Measurements from ENCODE around the gene ZBTB34. TPM values are rescaled to one million over a fixed set of nuclear protein-coding genes. Genes with fewer than 3 reads are reported as not detected.

ZBTB34 gene
- total RNA-seq, 1 experiment from 2014 or later = 15.8 TPM

DNA sequence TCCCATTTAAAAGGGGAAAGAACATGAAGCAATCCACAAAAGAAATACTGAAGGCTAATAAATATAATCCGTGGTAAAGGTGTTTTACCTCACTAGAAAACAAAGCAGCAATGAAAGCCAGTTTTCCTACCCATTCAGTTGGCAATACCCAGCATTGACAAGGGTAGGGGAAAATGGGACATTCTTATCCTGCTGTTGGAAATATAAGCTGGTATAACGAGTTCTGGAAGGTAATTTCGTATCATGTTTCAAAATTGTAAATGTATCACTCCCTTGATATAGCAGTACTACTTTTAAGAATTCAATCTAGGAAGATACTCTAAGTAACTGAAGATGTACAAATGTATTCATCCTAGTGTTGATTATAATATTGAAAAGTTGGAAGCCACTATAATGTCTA lies 31.2 kb downstream of the ZBTB34 start:
- no peak overlapping the region for H3K4me3 Mint-ChIP-seq
- H2AK5ac ChIP-seq (ENCODE audit: insufficient read length, low read length) = no peak overlapping the region

More for the DNA sequence above, 31.2 kb downstream of the ZBTB34 start:
- H4K20me1 ChIP-seq (ENCODE audit: control insufficient read depth, insufficient read depth, insufficient read length) = no peaks in the 10 kb centered on the region
- H3K56ac ChIP-seq (ENCODE audit: insufficient read length, low read depth, low read length) = no peak overlapping the region
- no peak overlapping the region for H4K5ac ChIP-seq (ENCODE audit: insufficient read length, low read depth, low read length)
- H3K27ac ChIP-seq (ENCODE audit: insufficient read length, low read depth, low read length) = no peak overlapping the region
- no peaks in the 10 kb centered on the region for H3K4me1 ChIP-seq (ENCODE audit: insufficient read depth, low read length)
- Mint-ChIP-seq H3K27me3 (ENCODE audit: low read depth) (no peaks in the 10 kb centered on the region; the same call in 1 of the 2 replicates), H3K27ac (no peak overlapping the region), H3K4me1 (peaks cover 1 to 7% of the 10 kb centered on the region in 2 experiments; a peak in 2 of 4 replicates), H3K36me3 (ENCODE audit: insufficient read depth in 1 of 3, low read depth in 3 of 3) (no peaks in the 10 kb centered on the region), H3K9me3 (no peaks in the 10 kb centered on the region)
- H3K23ac ChIP-seq (ENCODE audit: insufficient read length, low read depth, low read length) = no peak overlapping the region
- H3K79me1 ChIP-seq (ENCODE audit: insufficient read depth, low read depth, low read length, poor library complexity, severe bottlenecking) = no peaks in the 10 kb centered on the region
- no peak overlapping the region for H3K9ac ChIP-seq (ENCODE audit: extremely low read depth, insufficient read length, low read length)
- H2BK5ac ChIP-seq (ENCODE audit: insufficient read length, low read length) = no peak overlapping the region
- no peaks in the 10 kb centered on the region for H3K9me3 ChIP-seq (ENCODE audit: control insufficient read depth, low read depth, low read length)
- H3K14ac ChIP-seq (ENCODE audit: insufficient read depth, low read length) = no peak overlapping the region
- H3K4ac ChIP-seq (ENCODE audit: low read depth, low read length) = no peak overlapping the region
- H2BK120ac ChIP-seq (ENCODE audit: low read depth, low read length, poor library complexity, severe bottlenecking) = no peak overlapping the region
- H3K18ac ChIP-seq (ENCODE audit: insufficient read length, low read depth, low read length) = no peak overlapping the region
- H2BK20ac ChIP-seq (ENCODE audit: low read depth, low read length, poor library complexity, severe bottlenecking) = no peak overlapping the region
- no peaks in the 10 kb centered on the region for H3K27me3 ChIP-seq (ENCODE audit: insufficient read depth, low read length)
- H2AFZ ChIP-seq (ENCODE audit: low read length) = no peak overlapping the region
- H3T11ph ChIP-seq (ENCODE audit: low read length) = no peak overlapping the region
- no peak for DNase-seq
- WGBS (ENCODE audit: extremely low coverage, insufficient read length, low lambda C conversion rate) = no CpG with 5 or more reads among the region's 3 CpGs
- no peak overlapping the region for H3K4me2 ChIP-seq (ENCODE audit: insufficient read depth, insufficient read length, low read length)
- H4K8ac ChIP-seq (replicated peaks; ENCODE audit: insufficient read length, low read depth, low read length) = no peak overlapping the region
- no peaks in the 10 kb centered on the region for H3K23me2 ChIP-seq (ENCODE audit: insufficient read length, low read depth, low read length, poor library complexity, severe bottlenecking)
- no peak overlapping the region for H2BK12ac ChIP-seq (ENCODE audit: insufficient read length, low read depth, low read length)
- no peak overlapping the region for H2BK15ac ChIP-seq (ENCODE audit: low read depth, low read length)
- no peak overlapping the region for H4K91ac ChIP-seq (ENCODE audit: insufficient read length, low read depth, low read length)
- H3K79me2 ChIP-seq (ENCODE audit: insufficient read depth, low read length) = no peaks in the 10 kb centered on the region
- no peak for TF ChIP-seq CTCF (conservative IDR thresholded peaks at IDR 0.05)
